Measurements from ENCODE around the gene IPO9. TPM values are rescaled to one million over a fixed set of nuclear protein-coding genes. Genes with fewer than 3 reads are reported as not detected.
A peak's percentile ranks its signal among the peaks of the same experiment; 100 is the strongest.
"Not testable (repeated sequence)": the region's sequence is repeated elsewhere in the genome, so short reads cannot be mapped to it uniquely, and the experiment has no call there.

The IPO9 gene
- total RNA-seq, 5 donors from 2014 or later (not counting 1 experiment from before 2014, with no cell fraction given): 28.2 to 39.9 (median 36.9) TPM

GRCh38 chr1:201828217-201828819 lies 639 bp upstream of the IPO9 start:
- Mint-ChIP-seq H3K9me3 (no peaks in the 10 kb centered on the region), H3K36me3 (no peaks in the 10 kb centered on the region), H3K27ac (peak overlapping the region in 1 of 2 donors; percentile 78), H3K27me3 (no peaks in the 10 kb centered on the region), H3K4me3 (peak overlapping the region in 2 of 3 donors; percentile 92 to 95), H3K4me1 (peaks cover 41 to 46% (median 44%) of the 10 kb centered on the region in 3 donors)
- Histone ChIP-seq H3K36me3 (ENCODE audit: control insufficient read depth in 2 of 2, extremely low read depth in 1 of 2, insufficient read depth in 1 of 2, low read length in 1 of 2) (no peaks in the 10 kb centered on the region), H3K4me1 (ENCODE audit: control insufficient read depth in 1 of 2, extremely low read depth in 1 of 2, insufficient read depth in 2 of 2, low read length in 2 of 2) (peaks cover 14 to 20% of the 10 kb centered on the region in 2 experiments), H3K9me3 (no peaks in the 10 kb centered on the region), H3K27me3 (replicated peaks in 1 of 2; ENCODE audit: control insufficient read depth in 2 of 2, extremely low read depth in 1 of 2, insufficient read depth in 2 of 2, low read length in 1 of 2) (no peaks in the 10 kb centered on the region), H3K27ac (ENCODE audit: low read length) (no peak overlapping the region), H3K4me3 (ENCODE audit: control insufficient read depth in 1 of 2, extremely low read depth in 1 of 2, low read length in 1 of 2) (no peak overlapping the region)
- ChIA-PET CTCF (interaction anchor here (0.5 to 1.0 kb wide), 3 partner anchors 10 to 145 kb away, joined by 3 to 4 read pairs (median 3); no protein-coding TSS in a partner anchor), POLR2A (no interaction called here)
- 91% methylated on average over 13 of the region's 16 CpGs for WGBS (ENCODE audit: insufficient coverage)
- ATAC-seq (replicated peaks in 1 of 4) (no peak), DNase-seq (no peak)

GRCh38 chr1:201831371-201831770 lies 2.4 kb downstream of the IPO9 start:
- Histone ChIP-seq H3K27me3 (replicated peaks in 1 of 2; ENCODE audit: control insufficient read depth in 2 of 2, extremely low read depth in 1 of 2, insufficient read depth in 2 of 2, low read length in 1 of 2) (no peaks in the 10 kb centered on the region), H3K4me1 (ENCODE audit: control insufficient read depth in 1 of 2, extremely low read depth in 1 of 2, insufficient read depth in 2 of 2, low read length in 2 of 2) (peaks cover 14 to 20% of the 10 kb centered on the region in 2 experiments), H3K27ac (ENCODE audit: low read length) (no peak overlapping the region), H3K36me3 (ENCODE audit: control insufficient read depth in 2 of 2, extremely low read depth in 1 of 2, insufficient read depth in 1 of 2, low read length in 1 of 2) (peaks cover 0 to 3% of the 10 kb centered on the region in 2 donors), H3K4me3 (ENCODE audit: control insufficient read depth in 1 of 2, extremely low read depth in 1 of 2, low read length in 1 of 2) (no peak overlapping the region), H3K9me3 (no peaks in the 10 kb centered on the region)
- Mint-ChIP-seq H3K9me3 (no peaks in the 10 kb centered on the region), H3K27ac (peak overlapping the region in 1 of 2 donors; percentile 0), H3K27me3 (no peaks in the 10 kb centered on the region), H3K4me1 (peaks cover 57 to 67% (median 62%) of the 10 kb centered on the region in 3 donors), H3K36me3 (peaks cover 9% of the 10 kb centered on the region), H3K4me3 (peak overlapping the region; percentile 92 to 97 (median 95))
- ATAC-seq (replicated peaks in 1 of 4) (no peak), DNase-seq (peak in 1 of 35 experiments; percentile 11)
- CTCF ChIA-PET: no interaction called here
- POLR2A ChIA-PET: no interaction called here
- 70% methylated on average over 2 of the region's 4 CpGs for WGBS (ENCODE audit: insufficient coverage)

DNA sequence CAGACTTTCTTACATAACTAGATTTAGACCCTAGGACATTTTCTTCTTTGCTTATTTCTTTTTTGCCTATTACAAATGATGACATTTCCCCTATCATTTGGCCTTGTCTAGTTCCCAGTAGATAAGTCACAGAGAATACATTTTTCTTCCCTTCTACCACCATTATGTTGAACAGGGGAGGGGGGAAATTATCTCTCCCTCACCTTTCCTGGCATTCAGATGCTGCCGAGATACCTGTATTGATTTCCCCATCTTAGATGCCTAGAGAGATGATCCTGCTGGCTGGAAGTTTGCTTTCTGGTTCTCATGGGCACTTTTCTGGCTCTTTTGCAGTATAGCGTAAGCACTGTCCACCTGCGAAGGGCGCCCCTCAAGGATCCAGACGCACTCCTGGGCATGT lies 5.7 kb downstream of the IPO9 start:
- H3K4me1 Mint-ChIP-seq: peaks cover 62 to 67% (median 65%) of the 10 kb centered on the region in 3 donors
- no peak overlapping the region for H3K4me3 ChIP-seq (ENCODE audit: control insufficient read depth in 1 of 2, extremely low read depth in 1 of 2, low read length in 1 of 2)
- peaks cover 17% of the 10 kb centered on the region for H3K36me3 Mint-ChIP-seq

DNA sequence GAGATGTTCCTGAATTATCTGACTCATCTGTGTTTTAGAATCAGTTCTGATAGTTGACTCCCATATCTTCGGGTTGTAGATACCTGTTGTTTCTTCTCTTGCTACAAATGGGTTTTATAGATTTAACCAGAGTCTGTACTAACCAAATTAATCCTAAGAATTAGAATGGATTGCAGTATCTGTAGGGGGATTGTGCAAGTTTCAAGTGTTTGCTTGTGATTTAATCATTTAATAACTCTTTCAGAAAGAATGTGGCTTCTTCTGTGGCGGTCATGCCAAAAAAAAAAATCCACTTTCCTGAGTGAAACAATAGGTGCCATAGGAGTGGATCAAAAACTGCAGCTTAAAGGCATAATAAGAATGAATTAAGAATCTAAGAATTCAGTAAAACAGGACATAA lies 9.4 kb downstream of the IPO9 start:
- H3K4me3 ChIP-seq (ENCODE audit: control insufficient read depth in 1 of 2, extremely low read depth in 1 of 2, low read length in 1 of 2): no peak overlapping the region
- no CpG with 5 or more reads among the region's 2 CpGs for WGBS (ENCODE audit: insufficient coverage)
- Mint-ChIP-seq H3K27ac (no peak overlapping the region), H3K4me1 (peaks cover 57 to 67% (median 58%) of the 10 kb centered on the region in 3 donors), H3K4me3 (no peak overlapping the region), H3K27me3 (no peaks in the 10 kb centered on the region), H3K9me3 (no peaks in the 10 kb centered on the region), H3K36me3 (peaks cover 20% of the 10 kb centered on the region)
- POLR2A ChIA-PET: no interaction called here
- CTCF ChIA-PET: interaction anchor here (0.7 to 0.9 kb wide), 3 partner anchors 11 to 325 kb away, joined by 3 to 4 read pairs (median 4); no protein-coding TSS in a partner anchor
- no peak for DNase-seq
- H3K36me3 ChIP-seq (ENCODE audit: control insufficient read depth in 2 of 2, extremely low read depth in 1 of 2, insufficient read depth in 1 of 2, low read length in 1 of 2): peaks cover 3 to 10% of the 10 kb centered on the region in 2 donors
- H3K27me3 ChIP-seq (replicated peaks in 1 of 2; ENCODE audit: control insufficient read depth in 2 of 2, extremely low read depth in 1 of 2, insufficient read depth in 2 of 2, low read length in 1 of 2): no peaks in the 10 kb centered on the region
- peaks cover 0 to 3% of the 10 kb centered on the region in 2 experiments for H3K4me1 ChIP-seq (ENCODE audit: control insufficient read depth in 1 of 2, extremely low read depth in 1 of 2, insufficient read depth in 2 of 2, low read length in 2 of 2)
- H3K9me3 ChIP-seq: no peaks in the 10 kb centered on the region
- ATAC-seq (replicated peaks in 1 of 4): no peak
- H3K27ac ChIP-seq (ENCODE audit: low read length): no peak overlapping the region

More for the DNA sequence above, 5.7 kb downstream of the IPO9 start:
- Histone ChIP-seq H3K4me1 (ENCODE audit: control insufficient read depth in 1 of 2, extremely low read depth in 1 of 2, insufficient read depth in 2 of 2, low read length in 2 of 2) (peaks cover 12 to 16% of the 10 kb centered on the region in 2 experiments), H3K9me3 (no peaks in the 10 kb centered on the region), H3K36me3 (ENCODE audit: control insufficient read depth in 2 of 2, extremely low read depth in 1 of 2, insufficient read depth in 1 of 2, low read length in 1 of 2) (peaks cover 3 to 5% of the 10 kb centered on the region in 2 donors), H3K27me3 (replicated peaks in 1 of 2; ENCODE audit: control insufficient read depth in 2 of 2, extremely low read depth in 1 of 2, insufficient read depth in 2 of 2, low read length in 1 of 2) (no peaks in the 10 kb centered on the region), H3K27ac (ENCODE audit: low read length) (no peak overlapping the region)
- ChIA-PET POLR2A (interaction anchor here in 1 of 2 donors (0.7 kb wide), 1 partner anchor 929 kb away, joined by 4 read pairs; no protein-coding TSS in a partner anchor), CTCF (interaction anchor here in 1 of 2 donors (0.6 kb wide), 1 partner anchor 374 kb away, joined by 3 read pairs; no protein-coding TSS in a partner anchor)
- Mint-ChIP-seq H3K9me3 (no peaks in the 10 kb centered on the region), H3K27me3 (no peaks in the 10 kb centered on the region), H3K4me3 (no peak overlapping the region), H3K27ac (no peak overlapping the region)
- ATAC-seq (replicated peaks in 1 of 4) (no peak), DNase-seq (no peak)
- WGBS (ENCODE audit: insufficient coverage): 98% methylated on average over 4 of the region's 5 CpGs

- H3K4me3 ChIP-seq (ENCODE audit: control insufficient read depth in 1 of 2, extremely low read depth in 1 of 2, low read length in 1 of 2); DNase-seq; H3K27ac Mint-ChIP-seq; H3K27me3 ChIP-seq (replicated peaks in 1 of 2; ENCODE audit: control insufficient read depth in 2 of 2, extremely low read depth in 1 of 2, insufficient read depth in 2 of 2, low read length in 1 of 2); H3K27ac ChIP-seq (ENCODE audit: low read length); H3K4me1 ChIP-seq (ENCODE audit: control insufficient read depth in 1 of 2, extremely low read depth in 1 of 2, insufficient read depth in 2 of 2, low read length in 2 of 2); H3K27me3 Mint-ChIP-seq; ATAC-seq (replicated peaks in 1 of 4); H3K9me3 Mint-ChIP-seq; H3K4me3 Mint-ChIP-seq; H3K9me3 ChIP-seq: not testable (repeated sequence)
- H3K36me3 ChIP-seq (ENCODE audit: control insufficient read depth in 2 of 2, extremely low read depth in 1 of 2, insufficient read depth in 1 of 2, low read length in 1 of 2): peaks cover 3 to 10% of the 10 kb centered on the region in 2 donors
- CTCF ChIA-PET: interaction anchor here in 1 of 2 donors (0.6 to 0.9 kb wide), 2 partner anchors 53 to 326 kb away, joined by 3 read pairs; no protein-coding TSS in a partner anchor
- H3K4me1 Mint-ChIP-seq: peaks cover 56 to 60% (median 60%) of the 10 kb centered on the region in 3 donors
- POLR2A ChIA-PET: interaction anchor here in 1 of 2 donors (0.7 kb wide), 1 partner anchor 8 kb away, joined by 3 read pairs; no protein-coding TSS in a partner anchor
- 99% methylated on average over 9 of the region's 10 CpGs for WGBS (ENCODE audit: insufficient coverage)
- peaks cover 20% of the 10 kb centered on the region for H3K36me3 Mint-ChIP-seq
Observed at GRCh38 chr1:201839089-201839488, 10.1 kb downstream of the IPO9 start.

DNA sequence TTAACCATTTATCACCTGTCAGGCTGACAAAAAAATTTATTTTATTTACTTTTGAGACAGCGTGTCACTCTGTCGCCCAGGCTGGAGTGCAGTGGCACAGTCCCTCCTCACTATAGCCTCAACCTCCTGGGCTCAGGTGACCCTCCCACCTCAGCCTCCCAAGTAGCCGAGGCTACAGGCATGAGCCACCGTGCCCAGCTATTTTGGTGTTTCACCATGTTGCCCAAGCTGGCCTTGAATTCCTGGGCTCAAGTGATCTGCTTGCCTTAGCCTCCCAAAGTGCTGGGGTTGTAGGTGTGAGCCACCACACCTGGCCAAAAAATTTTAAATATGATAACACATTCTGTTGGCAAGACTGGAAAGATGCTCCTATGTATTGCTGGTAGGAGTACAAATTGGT lies 11.1 kb downstream of the IPO9 start:
- ChIA-PET CTCF (interaction anchor here in 1 of 2 donors (1.2 kb wide), 1 partner anchor 10 kb away, joined by 6 read pairs; the partner anchor contains the start of gene IPO9), POLR2A (no interaction called here)
- ATAC-seq (replicated peaks in 1 of 4): no peak
- H3K27me3 ChIP-seq (replicated peaks in 1 of 2; ENCODE audit: control insufficient read depth in 2 of 2, extremely low read depth in 1 of 2, insufficient read depth in 2 of 2, low read length in 1 of 2): no peaks in the 10 kb centered on the region
- no peak for DNase-seq
- Mint-ChIP-seq H3K36me3 (peaks cover 19% of the 10 kb centered on the region), H3K27ac (no peak overlapping the region), H3K9me3 (no peaks in the 10 kb centered on the region), H3K4me3 (no peak overlapping the region), H3K27me3 (no peaks in the 10 kb centered on the region), H3K4me1 (peaks cover 51 to 59% (median 52%) of the 10 kb centered on the region in 3 donors)
- WGBS (ENCODE audit: insufficient coverage): 92% methylated on average over 2 of the region's 4 CpGs
- H3K27ac ChIP-seq (ENCODE audit: low read length): no peak overlapping the region
- no peaks in the 10 kb centered on the region for H3K9me3 ChIP-seq
- H3K4me3 ChIP-seq (ENCODE audit: control insufficient read depth in 1 of 2, extremely low read depth in 1 of 2, low read length in 1 of 2): no peak overlapping the region
- H3K36me3 ChIP-seq (ENCODE audit: control insufficient read depth in 2 of 2, extremely low read depth in 1 of 2, insufficient read depth in 1 of 2, low read length in 1 of 2): peaks cover under 1 to 10% of the 10 kb centered on the region in 2 donors
- peaks cover 0 to 3% of the 10 kb centered on the region in 2 experiments for H3K4me1 ChIP-seq (ENCODE audit: control insufficient read depth in 1 of 2, extremely low read depth in 1 of 2, insufficient read depth in 2 of 2, low read length in 2 of 2)
